ENCODE results near the gene ZNF418.
"Not testable (repeated sequence)": the region's sequence is repeated elsewhere in the genome, so short reads cannot be mapped to it uniquely, and the experiment has no call there.

ZNF418 gene

DNA sequence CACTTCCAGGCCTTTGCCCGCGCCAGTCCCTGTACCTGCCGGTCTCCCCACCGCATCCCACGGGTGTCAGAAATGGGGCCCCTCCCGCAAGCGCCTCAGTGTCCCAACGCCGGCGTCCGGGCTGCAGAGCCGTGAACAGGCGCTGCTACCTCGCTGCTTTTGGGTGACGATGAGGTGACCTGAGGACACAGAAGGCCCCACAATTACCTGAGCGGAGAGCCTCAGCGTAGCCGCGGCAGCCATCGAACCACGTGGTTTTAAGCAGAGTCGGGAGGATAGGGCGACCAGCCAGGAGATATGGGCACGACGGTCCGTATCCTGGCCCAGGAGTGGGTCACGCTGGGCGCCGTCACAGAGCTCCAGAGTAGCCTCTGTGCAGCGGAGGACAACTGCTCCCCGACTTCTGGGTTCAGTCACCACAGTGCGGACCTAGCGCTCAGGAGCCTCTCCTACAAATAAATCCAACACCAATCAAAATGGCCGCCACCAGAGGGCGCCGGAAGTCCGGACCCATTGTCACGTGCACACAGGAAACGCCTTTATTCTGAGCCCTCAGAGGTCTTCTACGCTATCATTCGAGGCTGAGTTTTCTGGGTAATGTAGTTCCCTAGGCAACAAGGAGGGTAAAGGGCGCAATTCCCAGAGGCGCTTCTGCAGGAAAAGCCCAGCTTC lies 46.5 kb downstream of the ZNF418 start, which contains the start of gene ZNF814:
Gene ZNF814, minus strand, starts transcription at position 478 of the 672 bp plus-strand sequence. Its CDS starts 235 bp downstream, at position 243.
- DNase-seq (ENCODE audit: low read depth): peak; percentile 75

DNA sequence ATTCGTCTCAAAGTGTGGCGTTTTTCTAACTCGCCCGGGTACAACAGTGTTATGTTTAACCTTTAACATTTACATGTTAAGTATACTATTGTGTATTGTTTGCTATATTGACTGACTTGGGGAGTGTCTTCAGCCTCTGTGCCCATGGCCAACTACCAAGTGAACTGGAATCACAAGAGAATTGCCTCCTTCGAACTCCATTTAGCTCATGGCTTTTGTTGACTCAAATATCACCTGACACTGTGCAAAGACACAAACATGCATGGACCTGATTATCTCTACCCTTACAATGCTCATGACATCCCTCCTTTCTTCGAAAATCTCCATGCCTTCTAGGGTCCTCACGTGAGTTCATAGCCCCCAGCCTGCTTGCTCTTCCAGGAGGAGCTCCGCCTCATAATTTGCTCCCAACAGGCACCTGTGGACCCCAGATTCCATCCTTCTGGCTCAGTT lies 47.1 kb downstream of the ZNF418 start:
- no peak for DNase-seq (ENCODE audit: low read depth)

DNA sequence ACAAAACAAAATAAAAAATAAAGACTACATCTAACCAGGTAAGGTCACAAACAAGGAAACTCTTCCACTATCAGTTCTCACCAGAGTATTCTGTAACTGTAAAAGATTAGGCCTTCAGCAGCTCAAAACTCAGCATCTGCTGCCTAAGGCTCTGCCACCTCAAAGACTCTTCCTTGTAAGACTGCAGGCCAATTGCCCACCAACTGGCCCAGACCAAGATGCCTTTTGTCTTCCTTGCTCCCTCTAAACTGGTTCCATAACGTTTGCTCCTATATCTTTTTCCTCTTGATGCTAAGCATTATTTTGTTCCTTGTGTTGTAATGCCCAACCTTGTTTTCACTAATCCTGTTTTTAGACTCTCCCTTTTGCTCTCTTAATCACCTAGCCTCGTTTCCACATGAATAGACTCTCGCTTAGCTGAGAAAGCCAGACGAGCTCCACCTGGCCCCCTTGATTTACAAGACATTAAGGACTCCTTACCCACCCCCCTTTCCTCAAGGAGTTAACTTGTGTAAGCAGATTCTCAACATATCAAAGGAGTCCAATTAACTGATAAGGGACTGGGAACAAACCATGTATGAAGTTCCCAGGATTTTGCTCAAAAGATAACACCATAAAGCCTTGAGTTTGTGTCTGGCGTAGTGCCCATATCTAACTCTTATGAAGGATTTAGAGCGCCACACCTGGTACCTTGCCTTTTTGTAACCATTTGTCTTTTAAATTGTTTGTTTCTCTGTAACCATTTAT lies 47.8 kb downstream of the ZNF418 start:
- DNase-seq (ENCODE audit: low read depth): no peak

DNA sequence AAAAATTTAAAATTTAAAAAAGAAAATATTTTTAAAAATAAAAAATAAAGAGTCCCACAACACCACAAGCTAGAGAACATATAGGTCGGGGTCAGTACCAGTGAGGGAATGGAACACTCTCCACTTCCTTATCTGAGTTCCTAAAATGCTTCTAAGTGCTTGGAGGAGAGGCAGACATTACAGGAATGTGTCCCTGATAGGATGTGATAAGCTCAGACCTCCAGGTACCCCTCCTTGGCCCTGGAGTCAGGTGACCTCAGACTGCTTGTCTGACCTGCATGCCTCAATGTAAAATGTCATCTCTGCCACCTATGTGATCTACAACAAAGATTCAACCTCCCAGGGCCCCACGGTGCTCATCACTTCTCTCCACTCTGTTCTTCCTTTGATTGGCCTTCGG lies 49.2 kb downstream of the ZNF418 start:
- DNase-seq (ENCODE audit: low read depth): no peak

DNA sequence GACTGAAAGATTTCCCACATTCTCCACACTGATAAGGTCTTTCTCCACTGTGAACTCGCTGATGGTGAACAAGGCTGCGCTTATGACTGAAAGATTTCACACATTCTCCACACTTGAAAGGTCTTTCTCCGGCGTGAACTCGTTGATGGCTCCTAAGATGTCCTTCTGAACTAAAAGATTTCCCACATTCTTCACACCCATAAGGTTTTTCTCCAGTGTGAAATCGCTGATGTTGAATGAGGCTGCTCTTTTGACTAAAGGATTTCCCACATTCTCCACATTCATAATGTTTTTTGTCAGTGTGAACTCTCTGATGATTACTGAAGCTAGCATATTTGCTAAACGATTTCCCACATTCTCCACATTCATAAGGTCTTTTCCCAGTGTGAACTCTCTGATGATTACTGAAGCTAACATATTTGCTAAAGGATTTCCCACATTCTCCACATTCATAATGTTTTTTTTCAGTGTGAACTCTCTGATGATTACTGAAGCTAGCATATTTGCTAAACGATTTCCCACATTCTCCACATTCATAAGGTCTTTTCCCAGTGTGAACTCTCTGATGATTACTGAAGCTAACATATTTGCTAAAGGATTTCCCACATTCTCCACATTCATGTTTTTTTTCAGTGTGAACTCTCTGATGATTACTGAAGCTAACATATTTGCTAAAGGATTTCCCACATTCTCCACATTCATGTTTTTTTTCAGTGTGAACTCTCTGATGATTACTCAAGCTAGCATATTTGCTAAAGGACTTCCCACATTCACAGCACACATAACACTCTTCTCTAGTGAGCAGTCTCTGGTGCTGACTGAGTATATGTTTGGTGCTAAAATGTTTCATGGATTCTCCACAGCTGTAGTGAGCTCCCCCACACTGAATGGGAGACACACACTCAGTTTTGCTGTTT lies 61.1 kb downstream of the ZNF418 start:
- DNase-seq (ENCODE audit: low read depth): not testable (repeated sequence)

DNA sequence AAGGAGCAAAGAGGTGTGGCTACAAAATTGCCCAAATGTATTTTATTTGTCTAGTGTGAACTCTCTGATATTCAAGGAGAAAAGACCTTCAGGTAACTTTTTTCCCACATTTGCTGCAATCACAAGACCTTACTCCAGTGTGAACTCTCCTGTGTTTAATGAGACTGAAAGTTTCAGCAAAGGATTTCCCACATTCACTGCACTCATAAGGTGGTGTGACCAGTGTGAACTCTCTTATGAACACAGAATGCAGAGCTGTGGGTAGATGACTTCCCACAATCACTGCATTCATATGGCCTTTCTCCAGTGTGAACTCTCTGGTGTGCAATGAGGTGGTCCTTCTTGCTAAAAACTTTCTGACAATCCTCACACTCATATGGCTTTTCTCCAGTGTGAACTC lies 62.8 kb downstream of the ZNF418 start:
- DNase-seq (ENCODE audit: low read depth): no peak
